Right lobe of liver (tissue), 6 donors: ENCODE data around the gene MTHFR. TPM values are rescaled to one million over a fixed set of nuclear protein-coding genes. Genes with fewer than 3 reads are reported as not detected.

Source experiments
- ATAC-seq, 4 donors: fragments of 200-7000 bp; cut with Tn5 transposase; one replicate each; pipeline ENCODE4 v1.9.1; 2020; ENCODE audit warnings: mild to moderate bottlenecking in 4 of 4, moderate library complexity in 4 of 4
- DNase-seq, 3 donors: peaks; one replicate each; pipeline ENCODE4 v3.0.0-alpha.2; 2020
- H3K27ac ChIP-seq, 3 donors: fragments of 200-600 bp; one replicate each; pipeline ENCODE4 v1.8.0; 2022
- H3K27me3 ChIP-seq, 2 donors: fragments of 200-600 bp; one replicate each; pipeline ENCODE4 v1.8.0; 2022
- H3K36me3 ChIP-seq, 4 donors: fragments of 200-600 bp; sonication (generic) in 1 of 4; one replicate each; pipeline versions ENCODE4 v1.5.1 to v1.8.0; 2017 to 2022; ENCODE audit warnings: control low read depth in 1 of 4
- H3K4me1 ChIP-seq, 4 donors: fragments of 200-600 bp; sonication (generic) in 1 of 4; one replicate each; pipeline versions ENCODE4 v1.5.1 to v1.8.0; 2017 to 2022; ENCODE audit warnings: control low read depth in 1 of 4
- H3K4me3 ChIP-seq, 3 donors: fragments of 200-600 bp; one replicate each; pipeline ENCODE4 v1.8.0; 2022
- H3K9me3 ChIP-seq, 4 donors: fragments of 200-600 bp; sonication (generic) in 1 of 4; one replicate each; pipeline versions ENCODE4 v1.5.1 to v1.8.0; 2017 to 2022; ENCODE audit warnings: control low read depth in 1 of 4
- POLR2A ChIP-seq: fragments of 450-650 bp; IDR thresholded peaks from one replicate; pipeline ENCODE4 v1.6.1; 2017; ENCODE audit warnings: antibody characterized with exemption, mild to moderate bottlenecking
- WGBS: methylation state at CpG from one replicate; pipeline ENCODE4 v1.1.6; 2018; ENCODE audit warnings: low coverage, low lambda C conversion rate; ENCODE audit not compliant: insufficient coverage; ENCODE audit errors: missing lambda C conversion rate; 5-methylcytosine and 5-hydroxymethylcytosine counted together
- intact Hi-C, 2 donors: fragments of 100-400 bp; cut with DNase I; formaldehyde crosslinking; loops; one replicate each; pipeline versions ENCODE4 v1.11.2 to v1.14.1; 2022
- total RNA-seq, 6 experiments: library from RNA; depleted of rRNA in 2 of 6; stranded (reverse); fragments of >200 nt in 2 of 6; fragmentation: NEBNext Ultra II Directional in 3 of 6; extraction: Animal tissue kit (Norgen Biotek cat#: 25700) in 3 of 6; gene quantifications; one replicate each; pipeline versions ENCODE4 v1.1.0 to v1.2.4, GENCODE V29; 2016 to 2023
- TF ChIP-seq, protein P1 (sequence below), 4 donors: fragments of 200-600 bp in 3 of 4; fragments of 450-650 bp in 1 of 4; IDR thresholded peaks; one replicate each; pipeline versions ENCODE4 v1.5.1 to v1.8.0; 2016 to 2022; ENCODE audit warnings: antibody characterized with exemption in 4 of 4, mild to moderate bottlenecking in 2 of 4
- donor health status: DM: no; HTN: yes; CAD: no.
- donor health status: DM: no; HTN: no; CAD: no.
- donor health status: DM: no; HTN: no; CAD: no.
- donor health status: DM: no; HTN: yes; CAD: no.
- donor health status: DM: no; HTN: yes; CAD: no.

Gene MTHFR
- total RNA-seq, 6 experiments from 2014 or later, result 10.6 to 20.1 (median 15.6) TPM

DNA sequence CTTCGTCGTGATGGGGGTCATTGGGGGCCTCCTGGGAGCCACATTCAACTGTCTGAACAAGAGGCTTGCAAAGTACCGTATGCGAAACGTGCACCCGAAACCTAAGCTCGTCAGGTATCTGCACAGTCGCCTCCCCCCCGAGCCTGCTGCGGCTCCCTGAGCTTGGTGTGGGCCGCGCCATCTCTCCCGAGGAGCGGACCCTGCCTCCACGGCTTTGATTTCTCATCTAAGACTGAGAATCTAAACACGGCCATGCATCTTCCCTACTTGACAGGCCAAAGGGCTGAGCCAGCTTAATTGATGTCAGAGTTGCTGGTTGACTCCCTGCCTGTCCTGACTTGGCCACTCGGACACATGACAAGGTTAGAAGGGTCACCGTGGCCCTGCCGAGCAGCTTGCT lies 22.7 kb upstream of the MTHFR start:
- intact Hi-C loops, result no loop called here
- Histone ChIP-seq H3K9me3 (no peaks in the 10 kb centered on the region), H3K4me3 (no peak overlapping the region), H3K36me3 (peaks cover under 1 to 81% (median 21%) of the 10 kb centered on the region in 4 donors), H3K27me3 (no peaks in the 10 kb centered on the region), H3K4me1 (no peaks in the 10 kb centered on the region), H3K27ac (no peak overlapping the region)
- no peak for DNase-seq
- ATAC-seq, result no peak
- WGBS, result no CpG with 5 or more reads among the region's 19 CpGs
- no peak for TF ChIP-seq POLR2A
- TF ChIP-seq, protein P1, sequence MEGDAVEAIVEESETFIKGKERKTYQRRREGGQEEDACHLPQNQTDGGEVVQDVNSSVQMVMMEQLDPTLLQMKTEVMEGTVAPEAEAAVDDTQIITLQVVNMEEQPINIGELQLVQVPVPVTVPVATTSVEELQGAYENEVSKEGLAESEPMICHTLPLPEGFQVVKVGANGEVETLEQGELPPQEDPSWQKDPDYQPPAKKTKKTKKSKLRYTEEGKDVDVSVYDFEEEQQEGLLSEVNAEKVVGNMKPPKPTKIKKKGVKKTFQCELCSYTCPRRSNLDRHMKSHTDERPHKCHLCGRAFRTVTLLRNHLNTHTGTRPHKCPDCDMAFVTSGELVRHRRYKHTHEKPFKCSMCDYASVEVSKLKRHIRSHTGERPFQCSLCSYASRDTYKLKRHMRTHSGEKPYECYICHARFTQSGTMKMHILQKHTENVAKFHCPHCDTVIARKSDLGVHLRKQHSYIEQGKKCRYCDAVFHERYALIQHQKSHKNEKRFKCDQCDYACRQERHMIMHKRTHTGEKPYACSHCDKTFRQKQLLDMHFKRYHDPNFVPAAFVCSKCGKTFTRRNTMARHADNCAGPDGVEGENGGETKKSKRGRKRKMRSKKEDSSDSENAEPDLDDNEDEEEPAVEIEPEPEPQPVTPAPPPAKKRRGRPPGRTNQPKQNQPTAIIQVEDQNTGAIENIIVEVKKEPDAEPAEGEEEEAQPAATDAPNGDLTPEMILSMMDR (IDR thresholded peaks at IDR 0.05), result no peak

DNA sequence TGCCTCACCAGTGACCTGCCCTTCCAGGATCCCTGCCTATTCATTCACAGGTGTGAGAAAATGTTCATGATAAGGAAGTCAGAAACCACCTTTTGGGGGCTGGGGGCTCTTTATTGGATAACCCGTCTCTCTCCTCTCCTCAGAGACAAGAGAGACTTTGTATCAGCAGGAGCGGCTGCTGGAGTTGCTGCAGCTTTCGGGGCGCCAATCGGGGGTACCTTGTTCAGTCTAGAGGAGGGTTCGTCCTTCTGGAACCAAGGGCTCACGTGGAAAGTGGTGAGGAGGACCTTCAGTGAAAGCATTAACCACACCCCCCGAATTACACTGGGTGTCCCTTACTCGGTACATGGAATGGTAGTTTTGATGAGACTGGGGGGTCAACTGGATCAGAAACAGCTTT lies 21.2 kb upstream of the MTHFR start:
- ATAC-seq, result no peak
- no peaks in the 10 kb centered on the region for H3K4me1 ChIP-seq
- H3K36me3 ChIP-seq, result peaks cover 0 to 83% (median 18%) of the 10 kb centered on the region in 4 donors
- no peak for DNase-seq
- no peak overlapping the region for H3K27ac ChIP-seq
- H3K4me3 ChIP-seq, result no peak overlapping the region
- WGBS, result 100% methylated on average over 1 of the region's 9 CpGs
- intact Hi-C loops, result no loop called here
- no peaks in the 10 kb centered on the region for H3K9me3 ChIP-seq
- H3K27me3 ChIP-seq, result no peaks in the 10 kb centered on the region
- TF ChIP-seq POLR2A, result no peak
- TF ChIP-seq, protein P1 (IDR thresholded peaks at IDR 0.05), result no peak

DNA sequence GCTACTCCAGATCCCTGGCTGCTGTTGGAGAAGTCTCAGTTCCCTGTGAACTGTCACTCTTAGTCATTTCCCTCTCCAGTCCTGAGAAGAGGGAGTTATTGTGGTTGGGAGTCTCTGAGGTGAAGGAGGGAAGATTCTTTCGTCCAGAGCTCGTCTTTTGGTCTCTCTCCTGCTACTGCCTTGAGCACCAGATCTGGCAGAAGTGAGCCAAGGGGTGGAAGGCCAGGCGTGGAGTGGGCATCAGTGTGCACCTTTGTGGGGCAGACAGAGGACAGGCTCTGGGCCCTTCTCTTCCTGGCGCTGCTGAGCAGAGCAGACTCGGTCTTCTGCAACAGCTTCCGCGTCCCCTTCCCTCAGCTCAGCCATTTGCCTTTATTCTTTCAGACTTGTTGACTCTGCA lies 19.4 kb upstream of the MTHFR start:
- TF ChIP-seq POLR2A, result no peak
- TF ChIP-seq, protein P1 (IDR thresholded peaks at IDR 0.05), result no peak
- no peak for ATAC-seq
- no peaks in the 10 kb centered on the region for H3K4me1 ChIP-seq
- H3K27ac ChIP-seq, result no peak overlapping the region
- DNase-seq, result no peak
- H3K36me3 ChIP-seq, result peaks cover 0 to 82% (median 18%) of the 10 kb centered on the region in 4 donors
- no peaks in the 10 kb centered on the region for H3K9me3 ChIP-seq
- 87% methylated on average over 6 of the region's 7 CpGs for WGBS
- no peaks in the 10 kb centered on the region for H3K27me3 ChIP-seq
- intact Hi-C loops, result no loop called here
- H3K4me3 ChIP-seq, result no peak overlapping the region

DNA sequence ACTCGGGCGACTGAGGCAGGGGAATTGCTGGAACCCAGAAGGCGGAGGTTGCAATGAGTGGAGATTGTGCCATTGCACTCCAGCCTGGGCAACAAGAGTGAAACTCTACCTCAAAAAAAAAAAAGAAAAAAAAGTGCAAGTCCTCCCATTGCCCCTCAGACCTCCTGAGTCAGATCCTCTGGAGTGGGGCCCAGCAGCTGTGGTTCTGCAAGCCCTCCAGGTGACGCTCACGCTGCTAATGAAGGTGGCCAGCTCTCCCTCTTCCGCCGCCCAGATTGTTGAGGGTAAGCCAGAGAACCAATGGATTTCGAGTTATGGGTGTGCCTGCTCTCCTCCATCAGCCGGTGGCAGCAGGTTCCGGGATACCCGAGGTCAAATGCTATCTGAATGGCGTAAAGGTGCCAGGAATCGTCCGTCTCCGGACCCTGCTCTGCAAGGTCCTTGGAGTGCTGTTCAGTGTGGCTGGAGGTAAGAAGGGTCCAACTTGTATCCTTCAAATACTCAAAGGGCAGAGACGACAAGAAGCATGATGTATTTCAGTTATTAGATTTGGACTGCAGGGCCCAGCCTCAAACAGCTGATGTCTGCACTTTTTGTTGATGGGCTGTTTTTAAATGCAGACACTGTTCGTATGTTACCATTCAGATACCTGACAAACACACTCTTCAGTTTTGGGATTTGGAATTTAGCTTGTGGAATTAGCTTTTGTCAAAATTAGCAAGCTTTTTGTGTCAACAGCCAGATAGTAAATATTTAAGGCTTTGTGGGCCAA lies 17.8 kb upstream of the MTHFR start:
- Histone ChIP-seq H3K9me3 (no peaks in the 10 kb centered on the region), H3K4me1 (no peaks in the 10 kb centered on the region), H3K4me3 (no peak overlapping the region), H3K36me3 (peaks cover 0 to 84% (median 22%) of the 10 kb centered on the region in 4 donors), H3K27me3 (no peaks in the 10 kb centered on the region), H3K27ac (no peak overlapping the region)
- ATAC-seq, result no peak
- intact Hi-C loops, result no loop called here
- TF ChIP-seq POLR2A, result no peak
- TF ChIP-seq, protein P1 (IDR thresholded peaks at IDR 0.05), result no peak
- no peak for DNase-seq
- WGBS, result 80% methylated on average over 11 of the region's 17 CpGs
